DOHH2 (cell line): Measurements from ENCODE around the gene NYNRIN.

Experiments used
- H3F3A ChIP-seq: fragments of 200-600 bp; sonication (generic), shearing (Covaris generic); 2 replicates; pipeline ENCODE4 v1.6.0; 2016; ENCODE audit warnings: antibody characterized with exemption, mild to moderate bottlenecking; ENCODE audit not compliant: control insufficient read depth, insufficient read depth
- H3K27ac ChIP-seq: fragments of 200-600 bp; sonication (generic); 2 replicates; pipeline ENCODE4 v1.5.1; 2014; ENCODE audit warnings: low read depth, mild to moderate bottlenecking, low read length, moderate library complexity
- H3K27me3 ChIP-seq: fragments of 200-600 bp; sonication (generic); 2 replicates; pipeline ENCODE4 v1.6.1; 2014; ENCODE audit warnings: mild to moderate bottlenecking, low read length, mixed read lengths; ENCODE audit not compliant: control insufficient read depth
- H3K36me3 ChIP-seq: fragments of 200-600 bp; sonication (generic); 2 replicates; pipeline ENCODE4 v1.6.1; 2014; ENCODE audit warnings: mild to moderate bottlenecking, low read length, moderate library complexity, mixed read lengths; ENCODE audit not compliant: control insufficient read depth
- H3K4me1 ChIP-seq: fragments of 200-600 bp; sonication (generic); 2 replicates; pipeline ENCODE4 v1.6.1; 2014; ENCODE audit warnings: mild to moderate bottlenecking, low read length, mixed read lengths; ENCODE audit not compliant: control insufficient read depth
- H3K4me2 ChIP-seq: fragments of 200-600 bp; sonication (generic); 2 replicates; pipeline ENCODE4 v1.6.0; 2014; ENCODE audit warnings: mild to moderate bottlenecking, low read length, moderate library complexity
- H3K4me3 ChIP-seq: fragments of 200-600 bp; sonication (generic); 2 replicates; pipeline ENCODE4 v1.5.1; 2014; ENCODE audit warnings: mild to moderate bottlenecking, low read length, mixed read lengths
- H3K79me2 ChIP-seq: fragments of 200-600 bp; sonication (generic); 2 replicates; pipeline ENCODE4 v1.6.1; 2014; ENCODE audit warnings: mild to moderate bottlenecking, low read length, mixed read lengths; ENCODE audit not compliant: control insufficient read depth
- H3K9me2 ChIP-seq: fragments of 200-600 bp; sonication (generic); replicated peaks from 2 replicates; pipeline ENCODE4 v1.6.1; 2014; ENCODE audit warnings: mild to moderate bottlenecking, low read length, mixed read lengths; ENCODE audit not compliant: control insufficient read depth
- H3K9me3 ChIP-seq: fragments of 200-600 bp; sonication (generic); 2 replicates; pipeline ENCODE4 v1.6.1; 2014; ENCODE audit warnings: antibody characterized with exemption, low read length, mixed read lengths; ENCODE audit not compliant: control insufficient read depth, insufficient read depth
- H4K20me1 ChIP-seq: fragments of 200-600 bp; sonication (generic); 2 replicates; pipeline ENCODE4 v1.6.0; 2014; ENCODE audit warnings: low read depth, mild to moderate bottlenecking, antibody characterized with exemption, low read length, moderate library complexity; ENCODE audit not compliant: control insufficient read depth, insufficient read depth
- EZH2phosphoT487 ChIP-seq: fragments of 200-600 bp; sonication (generic); IDR thresholded peaks from 2 replicates; pipeline ENCODE4 v1.6.1; 2017; ENCODE audit warnings: borderline replicate concordance, mild to moderate bottlenecking, antibody characterized with exemption, low read length, moderate library complexity, mixed read lengths
- TF ChIP-seq, protein P1 (sequence below): fragments of 200-600 bp; sonication (generic); IDR thresholded peaks from one replicate; pipeline ENCODE4 v1.5.1; 2014; ENCODE audit warnings: antibody characterized with exemption, mild to moderate bottlenecking, low read depth, low read length; ENCODE audit not compliant: poor library complexity, severe bottlenecking

The NYNRIN gene

DNA sequence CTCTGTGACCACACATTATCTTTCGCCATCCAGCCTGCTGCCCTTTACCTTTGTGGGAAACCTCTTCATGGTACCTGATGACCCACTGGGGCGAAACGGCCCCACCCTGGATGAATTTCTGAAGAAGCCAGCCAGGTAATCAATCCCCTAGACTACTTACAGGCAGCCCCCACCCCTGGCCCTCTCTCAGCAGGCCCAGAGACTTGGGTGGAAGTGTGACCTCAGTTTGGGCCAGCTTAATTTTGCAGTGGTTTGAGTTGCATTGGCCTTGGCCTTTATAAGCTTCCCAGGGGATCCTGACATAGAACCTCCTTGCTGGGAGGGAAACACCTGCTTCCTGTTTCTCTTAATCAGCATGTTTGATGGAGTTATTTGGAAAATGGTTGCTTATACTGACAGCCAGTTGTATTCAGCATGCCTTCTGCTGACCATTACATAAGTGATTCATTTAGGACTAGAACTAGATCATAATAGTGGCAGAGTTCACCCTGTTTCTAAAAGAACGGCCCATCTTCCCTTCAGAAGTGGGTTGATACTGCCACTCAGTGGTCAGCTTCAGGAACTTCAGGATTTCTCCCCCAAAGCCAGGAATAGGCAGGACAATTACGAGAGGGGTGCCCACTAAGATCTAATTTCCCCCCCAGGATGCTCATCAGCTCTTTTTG, 37.7 kb downstream of the NYNRIN start:
- Histone ChIP-seq H3K4me3 (peak overlapping the region; percentile 53), H3F3A (peaks cover 3% of the 10 kb centered on the region; the same call in 1 of the 2 replicates), H3K4me2 (peak overlapping the region; percentile 70), H3K4me1 (peaks cover 43% of the 10 kb centered on the region), H3K79me2 (peaks cover 30% of the 10 kb centered on the region), H3K36me3 (peaks cover 84% of the 10 kb centered on the region), H3K27ac (peak overlapping the region; percentile 72), H4K20me1 (peaks cover 3% of the 10 kb centered on the region; the same call in 1 of the 2 replicates), H3K27me3 (no peaks in the 10 kb centered on the region), H3K9me3 (no peaks in the 10 kb centered on the region), H3K9me2 (no peaks in the 10 kb centered on the region)
- TF ChIP-seq, protein P1, sequence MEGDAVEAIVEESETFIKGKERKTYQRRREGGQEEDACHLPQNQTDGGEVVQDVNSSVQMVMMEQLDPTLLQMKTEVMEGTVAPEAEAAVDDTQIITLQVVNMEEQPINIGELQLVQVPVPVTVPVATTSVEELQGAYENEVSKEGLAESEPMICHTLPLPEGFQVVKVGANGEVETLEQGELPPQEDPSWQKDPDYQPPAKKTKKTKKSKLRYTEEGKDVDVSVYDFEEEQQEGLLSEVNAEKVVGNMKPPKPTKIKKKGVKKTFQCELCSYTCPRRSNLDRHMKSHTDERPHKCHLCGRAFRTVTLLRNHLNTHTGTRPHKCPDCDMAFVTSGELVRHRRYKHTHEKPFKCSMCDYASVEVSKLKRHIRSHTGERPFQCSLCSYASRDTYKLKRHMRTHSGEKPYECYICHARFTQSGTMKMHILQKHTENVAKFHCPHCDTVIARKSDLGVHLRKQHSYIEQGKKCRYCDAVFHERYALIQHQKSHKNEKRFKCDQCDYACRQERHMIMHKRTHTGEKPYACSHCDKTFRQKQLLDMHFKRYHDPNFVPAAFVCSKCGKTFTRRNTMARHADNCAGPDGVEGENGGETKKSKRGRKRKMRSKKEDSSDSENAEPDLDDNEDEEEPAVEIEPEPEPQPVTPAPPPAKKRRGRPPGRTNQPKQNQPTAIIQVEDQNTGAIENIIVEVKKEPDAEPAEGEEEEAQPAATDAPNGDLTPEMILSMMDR, result peak; percentile 89
- TF ChIP-seq EZH2phosphoT487, result no peak

DNA sequence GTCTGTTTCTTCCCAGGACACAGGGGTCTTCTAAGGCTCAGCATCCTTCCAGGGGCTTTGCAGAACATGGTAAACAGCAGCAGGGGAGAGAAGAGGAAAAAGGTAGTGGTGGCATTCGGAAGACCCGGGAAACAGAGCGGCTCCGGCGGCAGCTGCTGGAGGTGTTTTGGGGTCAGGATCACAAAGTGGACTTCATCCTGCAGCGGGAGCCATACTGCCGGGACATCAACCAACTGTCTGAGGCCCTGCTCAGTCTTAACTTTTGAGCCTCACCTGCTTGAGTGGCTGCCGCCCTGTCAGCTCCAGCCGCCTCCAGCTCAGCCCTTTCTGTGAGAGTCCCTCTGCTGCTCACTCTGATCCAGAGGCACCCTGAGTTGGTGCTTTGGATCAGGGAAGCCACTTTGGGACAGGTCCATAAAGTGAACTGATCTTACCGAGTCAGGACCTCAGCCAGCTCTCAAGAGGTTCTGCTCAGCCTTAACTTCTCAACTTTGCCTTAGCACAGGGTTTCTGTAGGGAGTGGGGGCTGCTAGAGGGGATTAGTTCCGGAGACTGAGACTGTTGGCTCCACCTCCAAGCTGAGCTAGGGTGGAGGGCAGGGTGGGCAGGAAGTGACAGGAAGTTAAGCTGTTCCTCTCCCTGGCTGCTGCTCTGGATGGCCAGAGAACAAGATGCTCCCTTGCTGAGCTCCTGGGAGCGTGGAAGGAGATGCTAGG, 38.4 kb downstream of the NYNRIN start:
- Histone ChIP-seq H4K20me1 (peaks cover 3% of the 10 kb centered on the region; the same call in 1 of the 2 replicates), H3K4me2 (peak overlapping the region; percentile 70), H3F3A (peaks cover 3% of the 10 kb centered on the region; the same call in 1 of the 2 replicates), H3K27me3 (no peaks in the 10 kb centered on the region), H3K9me2 (no peaks in the 10 kb centered on the region), H3K9me3 (no peaks in the 10 kb centered on the region), H3K4me3 (peak overlapping the region; percentile 53), H3K27ac (peak overlapping the region; percentile 72), H3K4me1 (peaks cover 41% of the 10 kb centered on the region), H3K79me2 (peaks cover 30% of the 10 kb centered on the region), H3K36me3 (peaks cover 81% of the 10 kb centered on the region)
- no peak for TF ChIP-seq EZH2phosphoT487
- TF ChIP-seq, protein P1, result peak; percentile 45

DNA sequence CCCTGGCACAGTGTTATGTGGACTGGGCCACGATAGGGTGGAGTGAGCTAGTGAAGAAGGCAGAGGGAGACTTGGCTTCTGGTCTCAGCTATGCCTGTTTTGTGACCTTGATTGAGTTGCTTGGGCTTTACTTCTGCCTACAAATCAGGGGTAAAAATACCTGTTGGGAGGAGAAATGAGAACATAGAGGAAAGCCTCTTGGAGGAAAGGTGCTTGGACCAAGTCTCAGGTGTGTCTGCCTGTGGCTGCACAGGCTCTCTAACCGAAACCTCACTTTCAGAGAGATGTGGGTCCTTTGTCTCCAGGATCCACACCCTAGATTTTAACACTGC, 38.9 kb downstream of the NYNRIN start:
- Histone ChIP-seq H3K4me1 (peaks cover 41% of the 10 kb centered on the region), H3F3A (peaks cover 3% of the 10 kb centered on the region; the same call in 1 of the 2 replicates), H3K9me2 (no peaks in the 10 kb centered on the region), H3K27ac (peak overlapping the region; percentile 72), H3K36me3 (peaks cover 76% of the 10 kb centered on the region), H4K20me1 (peaks cover under 1% of the 10 kb centered on the region; the same call in 1 of the 2 replicates), H3K4me3 (peak overlapping the region; percentile 53; the same call in 1 of the 2 replicates), H3K9me3 (no peaks in the 10 kb centered on the region), H3K79me2 (peaks cover 27% of the 10 kb centered on the region), H3K27me3 (no peaks in the 10 kb centered on the region), H3K4me2 (peak overlapping the region; percentile 70)
- no peak for TF ChIP-seq EZH2phosphoT487
- TF ChIP-seq, protein P1, result no peak
